K562 (cell line): Measurements from ENCODE around the gene ECE2. TPM values are rescaled to one million over a fixed set of nuclear protein-coding genes. Genes with fewer than 3 reads are reported as not detected.

Source experiments
- AFF4 ChIP-seq: sonication (generic); formaldehyde crosslinking; IDR thresholded peaks from 2 replicates; pipeline ENCODE4 v1.8.0; 2023; ENCODE audit warnings: mild to moderate bottlenecking, missing genetic modification reagents
- ETV5 ChIP-seq: sonication (generic); formaldehyde crosslinking; IDR thresholded peaks from 2 replicates; pipeline ENCODE4 v1.4.0; 2020; ENCODE audit warnings: low read depth, mild to moderate bottlenecking, missing genetic modification reagents
- HCFC1 ChIP-seq: IDR thresholded peaks from 2 replicates; pipeline ENCODE4 v1.6.1; 2012; ENCODE audit warnings: low read depth, low read length, improper control_type of control experiment
- HMG20B ChIP-seq: fragments of 250-450 bp; sonication (Bioruptor Pico); IDR thresholded peaks from 2 replicates; pipeline ENCODE4 v1.5.0; 2021; ENCODE audit warnings: mild to moderate bottlenecking
- KLF16 ChIP-seq: IDR thresholded peaks from 2 replicates; pipeline ENCODE4 v1.6.1; 2016; ENCODE audit warnings: antibody characterized with exemption
- RBM34 ChIP-seq: fragments of 200-400 bp; formaldehyde crosslinking; IDR thresholded peaks from 2 replicates; pipeline ENCODE4 v1.6.1; 2018; ENCODE audit warnings: low read length, borderline replicate concordance; ENCODE audit not compliant: insufficient read depth
- polyA plus RNA-seq, 8 experiments: library from polyadenylated mRNA; depleted of rRNA in 4 of 8; stranded (reverse) in 5 of 8; unstranded in 3 of 8; fragments of >200 nt; fragmentation: Nextera tagmentation in 2 of 8; fragmentation: Illumina TruSeq in 1 of 8; extraction: Ambion mirVana in 2 of 8; extraction: Trizol in 1 of 8; gene quantifications; 2 replicates each; pipeline versions ENCODE4 v1.2.1 to v1.2.3, GENCODE V29; 2011 to 2014; ENCODE audit warnings: inconsistent platforms in 1 of 8, missing spikeins in 1 of 8
- total RNA-seq, 7 experiments: library from RNA; depleted of rRNA in 6 of 7; stranded (reverse); fragments of >200 nt in 6 of 7; fragmentation: Illumina TruSeq in 2 of 7; extraction: Trizol in 2 of 7; gene quantifications; 2 replicates each; pipeline versions ENCODE4 v1.2.1 to v1.2.3, GENCODE V29; 2011 to 2021; ENCODE audit warnings: low replicate concordance in 1 of 7
- TF ChIP-seq, protein P1 (sequence below), 2 experiments: IDR thresholded peaks; 2 replicates each; pipeline ENCODE4 v1.6.1; 2012; ENCODE audit warnings: improper control_type of control experiment in 2 of 2, low read depth in 2 of 2, low read length in 2 of 2, borderline replicate concordance in 1 of 2

Gene ECE2
- total and polyA plus RNA-seq, 9 of the 15 experiments (the other 6 are each of a cell fraction or from before 2014, with no cell fraction given) = not detected

DNA sequence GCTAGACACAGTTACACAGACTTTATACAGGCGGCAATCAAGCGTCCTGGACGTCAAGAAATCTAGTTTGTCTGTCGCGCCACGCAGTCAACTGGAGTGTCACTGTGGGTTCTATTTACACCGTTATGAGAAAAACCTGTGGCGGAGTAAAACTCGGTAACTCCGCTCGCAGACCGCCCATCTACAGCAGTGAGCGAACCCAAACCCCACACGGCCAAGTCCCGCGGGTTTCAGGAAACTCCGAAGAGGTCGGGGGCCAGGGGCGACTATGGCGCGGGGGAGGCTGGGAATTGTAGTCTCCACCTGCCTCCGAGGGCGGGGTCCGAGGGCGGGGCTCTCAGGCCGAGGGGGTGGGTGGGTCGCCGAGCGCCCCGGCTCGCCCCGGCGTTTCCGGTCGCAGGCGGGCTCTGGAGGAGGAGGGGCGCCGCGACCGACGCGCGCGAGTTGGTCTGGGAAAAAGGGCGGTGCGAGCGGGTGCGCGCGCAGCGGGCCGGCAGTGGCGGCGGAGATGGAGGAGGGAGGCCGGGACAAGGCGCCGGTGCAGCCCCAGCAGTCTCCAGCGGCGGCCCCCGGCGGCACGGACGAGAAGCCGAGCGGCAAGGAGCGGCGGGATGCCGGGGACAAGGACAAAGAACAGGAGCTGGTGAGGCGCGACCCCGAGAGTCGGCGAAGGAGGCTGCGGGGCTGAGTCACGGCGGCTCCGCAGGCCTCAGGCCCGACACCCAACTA lies 23.1 kb downstream of the ECE2 start, which contains the start of gene PSMD2 (continued):
- TF ChIP-seq AFF4 (CRISPR knock-in tag) (peak; percentile 79; the same call in 1 of the 2 replicates), KLF16 (no peak), HCFC1 (peak; percentile 89), ETV5 (CRISPR knock-in tag) (0 out of 2 replicates have a peak, but pooled peaks have one; percentile 68), RBM34 (no peak), HMG20B (no peak)
- TF ChIP-seq, protein P1, sequence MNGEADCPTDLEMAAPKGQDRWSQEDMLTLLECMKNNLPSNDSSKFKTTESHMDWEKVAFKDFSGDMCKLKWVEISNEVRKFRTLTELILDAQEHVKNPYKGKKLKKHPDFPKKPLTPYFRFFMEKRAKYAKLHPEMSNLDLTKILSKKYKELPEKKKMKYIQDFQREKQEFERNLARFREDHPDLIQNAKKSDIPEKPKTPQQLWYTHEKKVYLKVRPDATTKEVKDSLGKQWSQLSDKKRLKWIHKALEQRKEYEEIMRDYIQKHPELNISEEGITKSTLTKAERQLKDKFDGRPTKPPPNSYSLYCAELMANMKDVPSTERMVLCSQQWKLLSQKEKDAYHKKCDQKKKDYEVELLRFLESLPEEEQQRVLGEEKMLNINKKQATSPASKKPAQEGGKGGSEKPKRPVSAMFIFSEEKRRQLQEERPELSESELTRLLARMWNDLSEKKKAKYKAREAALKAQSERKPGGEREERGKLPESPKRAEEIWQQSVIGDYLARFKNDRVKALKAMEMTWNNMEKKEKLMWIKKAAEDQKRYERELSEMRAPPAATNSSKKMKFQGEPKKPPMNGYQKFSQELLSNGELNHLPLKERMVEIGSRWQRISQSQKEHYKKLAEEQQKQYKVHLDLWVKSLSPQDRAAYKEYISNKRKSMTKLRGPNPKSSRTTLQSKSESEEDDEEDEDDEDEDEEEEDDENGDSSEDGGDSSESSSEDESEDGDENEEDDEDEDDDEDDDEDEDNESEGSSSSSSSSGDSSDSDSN (IDR thresholded peaks at IDR 0.05; ENCODE audit: borderline replicate concordance in 1 of 2, low read depth in 2 of 2, low read length in 2 of 2) = 0 out of 4 replicates have a peak, but pooled peaks of 1 of the 2 experiments have one; percentile 22
